DOHH2 (cell line): ENCODE results near the gene RGS19.
"Not testable (repeated sequence)": the region's sequence is repeated elsewhere in the genome, so short reads cannot be mapped to it uniquely, and the experiment has no call there.

Experiments
- H3F3A ChIP-seq: fragments of 200-600 bp; sonication (generic), shearing (Covaris generic); 2 replicates; pipeline ENCODE4 v1.6.0; 2016; ENCODE audit warnings: antibody characterized with exemption, mild to moderate bottlenecking; ENCODE audit not compliant: control insufficient read depth, insufficient read depth
- H3K27ac ChIP-seq: fragments of 200-600 bp; sonication (generic); 2 replicates; pipeline ENCODE4 v1.5.1; 2014; ENCODE audit warnings: low read depth, mild to moderate bottlenecking, low read length, moderate library complexity
- H3K27me3 ChIP-seq: fragments of 200-600 bp; sonication (generic); 2 replicates; pipeline ENCODE4 v1.6.1; 2014; ENCODE audit warnings: mild to moderate bottlenecking, low read length, mixed read lengths; ENCODE audit not compliant: control insufficient read depth
- H3K36me3 ChIP-seq: fragments of 200-600 bp; sonication (generic); 2 replicates; pipeline ENCODE4 v1.6.1; 2014; ENCODE audit warnings: mild to moderate bottlenecking, low read length, moderate library complexity, mixed read lengths; ENCODE audit not compliant: control insufficient read depth
- H3K4me1 ChIP-seq: fragments of 200-600 bp; sonication (generic); 2 replicates; pipeline ENCODE4 v1.6.1; 2014; ENCODE audit warnings: mild to moderate bottlenecking, low read length, mixed read lengths; ENCODE audit not compliant: control insufficient read depth
- H3K4me2 ChIP-seq: fragments of 200-600 bp; sonication (generic); 2 replicates; pipeline ENCODE4 v1.6.0; 2014; ENCODE audit warnings: mild to moderate bottlenecking, low read length, moderate library complexity
- H3K4me3 ChIP-seq: fragments of 200-600 bp; sonication (generic); 2 replicates; pipeline ENCODE4 v1.5.1; 2014; ENCODE audit warnings: mild to moderate bottlenecking, low read length, mixed read lengths
- H3K79me2 ChIP-seq: fragments of 200-600 bp; sonication (generic); 2 replicates; pipeline ENCODE4 v1.6.1; 2014; ENCODE audit warnings: mild to moderate bottlenecking, low read length, mixed read lengths; ENCODE audit not compliant: control insufficient read depth
- H3K9me2 ChIP-seq: fragments of 200-600 bp; sonication (generic); replicated peaks from 2 replicates; pipeline ENCODE4 v1.6.1; 2014; ENCODE audit warnings: mild to moderate bottlenecking, low read length, mixed read lengths; ENCODE audit not compliant: control insufficient read depth
- H3K9me3 ChIP-seq: fragments of 200-600 bp; sonication (generic); 2 replicates; pipeline ENCODE4 v1.6.1; 2014; ENCODE audit warnings: antibody characterized with exemption, low read length, mixed read lengths; ENCODE audit not compliant: control insufficient read depth, insufficient read depth
- H4K20me1 ChIP-seq: fragments of 200-600 bp; sonication (generic); 2 replicates; pipeline ENCODE4 v1.6.0; 2014; ENCODE audit warnings: low read depth, mild to moderate bottlenecking, antibody characterized with exemption, low read length, moderate library complexity; ENCODE audit not compliant: control insufficient read depth, insufficient read depth
- CTCF ChIP-seq: fragments of 200-600 bp; sonication (generic); IDR thresholded peaks from one replicate; pipeline ENCODE4 v1.5.1; 2014; ENCODE audit warnings: antibody characterized with exemption, mild to moderate bottlenecking, low read depth, low read length; ENCODE audit not compliant: poor library complexity, severe bottlenecking
- EZH2phosphoT487 ChIP-seq: fragments of 200-600 bp; sonication (generic); IDR thresholded peaks from 2 replicates; pipeline ENCODE4 v1.6.1; 2017; ENCODE audit warnings: borderline replicate concordance, mild to moderate bottlenecking, antibody characterized with exemption, low read length, moderate library complexity, mixed read lengths

The RGS19 gene

GRCh38 chr20:64079273-64080012 is at the start of gene RGS19:
Gene RGS19, minus strand, starts transcription at chr20:64079518. Its CDS starts 2,632 bp downstream, at chr20:64076886.
- Histone ChIP-seq H3K4me2 (peak within 1 kb of the TSS; percentile 95), H3K4me3 (peak within 1 kb of the TSS; percentile 99), H3K27me3 (peaks cover 18% of the 10 kb centered on the region), H3K9me2 (no peaks in the 10 kb centered on the region), H3K4me1 (peaks cover 58% of the 10 kb centered on the region), H3K36me3 (peaks cover 35% of the 10 kb centered on the region), H3K9me3 (no peaks in the 10 kb centered on the region), H3F3A (peaks cover 23% of the 10 kb centered on the region), H3K79me2 (peaks cover 25% of the 10 kb centered on the region), H3K27ac (peak within 1 kb of the TSS; percentile 89), H4K20me1 (no peaks in the 10 kb centered on the region)
- TF ChIP-seq EZH2phosphoT487 (no peak), CTCF (peak; percentile 34)

- H3K9me2 ChIP-seq, H3K79me2 ChIP-seq, H3K36me3 ChIP-seq, H3K27ac ChIP-seq, H3K4me2 ChIP-seq, H3K9me3 ChIP-seq, H4K20me1 ChIP-seq, H3F3A ChIP-seq, H3K4me3 ChIP-seq: not testable (repeated sequence)
- Histone ChIP-seq H3K27me3 (peaks cover 25% of the 10 kb centered on the region), H3K4me1 (peaks cover 11% of the 10 kb centered on the region)
Measured at GRCh38 chr20:64123517-64123916, 44.2 kb upstream of the RGS19 start.

GRCh38 chr20:64122927-64123326 is 43.6 kb upstream of the RGS19 start:
- Histone ChIP-seq H3K4me1 (peaks cover 11% of the 10 kb centered on the region), H3K27me3 (peaks cover 25% of the 10 kb centered on the region)
- not testable (repeated sequence) for H3K27ac ChIP-seq, H3F3A ChIP-seq, H4K20me1 ChIP-seq, H3K36me3 ChIP-seq, H3K9me3 ChIP-seq, H3K9me2 ChIP-seq, H3K79me2 ChIP-seq, H3K4me3 ChIP-seq, H3K4me2 ChIP-seq

GRCh38 chr20:64121586-64121985 is 42.3 kb upstream of the RGS19 start:
- Histone ChIP-seq H3K4me1 (peaks cover 11% of the 10 kb centered on the region), H3F3A (no peaks in the 10 kb centered on the region), H3K4me3 (no peak overlapping the region), H4K20me1 (no peaks in the 10 kb centered on the region), H3K4me2 (no peak overlapping the region), H3K9me2 (no peaks in the 10 kb centered on the region), H3K9me3 (no peaks in the 10 kb centered on the region), H3K27ac (no peak overlapping the region), H3K36me3 (no peaks in the 10 kb centered on the region), H3K79me2 (no peaks in the 10 kb centered on the region), H3K27me3 (peaks cover 23% of the 10 kb centered on the region)
- TF ChIP-seq EZH2phosphoT487 (no peak), CTCF (no peak)
